Activated effector memory CD4-positive, alpha-beta T cell treated with Interleukin-2 at 50 U/mL for 16 hours (primary cell): ENCODE measurements around the gene PIR.

ENCODE experiments used
- DNase-seq: peaks from one replicate; pipeline ENCODE4 v3.0.0-alpha.2; 2020

The PIR gene

DNA sequence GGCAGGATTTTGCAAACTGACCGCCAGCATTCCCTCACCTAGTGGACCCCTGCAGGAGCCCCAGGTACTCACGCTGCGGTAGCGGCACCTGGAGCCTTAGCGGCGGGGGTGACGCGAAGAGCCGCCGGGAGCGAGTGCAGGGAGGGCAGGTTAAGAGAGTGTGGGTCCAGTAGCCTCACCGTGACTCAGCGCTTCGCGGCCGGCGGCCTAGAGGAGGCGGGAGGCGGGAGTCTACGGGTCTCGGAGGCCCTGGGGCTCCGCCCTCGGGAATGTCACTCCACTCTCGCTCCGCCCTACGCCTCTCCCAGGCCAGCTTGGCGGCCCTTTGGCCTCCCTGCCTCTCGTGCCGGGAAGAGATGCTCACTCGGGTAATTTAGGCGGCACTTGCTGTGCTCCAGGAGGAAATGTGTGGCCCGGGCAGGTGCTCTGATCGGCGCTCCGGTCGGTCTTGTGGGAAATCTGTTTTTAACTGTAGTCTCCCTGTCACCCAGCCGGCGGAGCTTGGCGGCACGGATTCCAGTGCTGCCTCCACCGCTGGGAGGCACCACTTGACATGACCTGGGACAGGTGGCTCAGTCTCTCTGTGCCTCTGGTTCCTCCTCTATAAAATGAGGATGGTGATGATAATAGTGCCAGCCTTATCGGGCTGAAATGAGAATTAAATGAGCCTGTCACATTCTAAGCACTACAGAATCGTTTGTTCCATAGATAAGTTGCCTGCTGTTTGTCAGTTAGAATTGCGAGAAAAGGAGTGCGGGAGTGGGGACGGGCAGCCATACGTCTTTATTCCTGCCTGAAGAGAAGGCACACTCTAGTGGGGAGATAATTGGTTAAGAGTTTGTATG is at the start of gene PIR:
TSS of gene PIR (minus strand) at position 216 of the 845 bp plus-strand sequence. CDS start 2,076 bp downstream, outside the sequence.
- DNase-seq: peak; percentile 9

DNA sequence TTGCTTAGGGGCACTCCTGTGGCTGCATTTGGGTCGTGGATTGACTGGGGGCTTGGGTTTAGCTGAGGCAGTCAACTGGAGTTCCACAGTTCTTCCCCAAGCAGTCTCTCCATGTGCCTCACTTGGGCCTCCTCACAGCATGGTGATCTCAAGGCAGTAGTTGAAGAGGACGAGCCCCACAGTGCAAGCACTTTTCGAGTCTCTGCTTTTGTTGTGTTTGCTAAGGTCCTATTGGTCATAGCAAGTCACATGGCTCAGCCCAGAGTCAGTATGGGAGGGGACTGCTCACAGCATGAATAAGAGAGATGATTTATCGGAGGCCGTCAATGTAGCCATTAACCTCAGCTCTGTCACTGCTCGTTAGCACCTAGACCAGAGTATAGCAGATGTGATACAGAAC is 37.2 kb upstream of the PIR start:
- no peak for DNase-seq

DNA sequence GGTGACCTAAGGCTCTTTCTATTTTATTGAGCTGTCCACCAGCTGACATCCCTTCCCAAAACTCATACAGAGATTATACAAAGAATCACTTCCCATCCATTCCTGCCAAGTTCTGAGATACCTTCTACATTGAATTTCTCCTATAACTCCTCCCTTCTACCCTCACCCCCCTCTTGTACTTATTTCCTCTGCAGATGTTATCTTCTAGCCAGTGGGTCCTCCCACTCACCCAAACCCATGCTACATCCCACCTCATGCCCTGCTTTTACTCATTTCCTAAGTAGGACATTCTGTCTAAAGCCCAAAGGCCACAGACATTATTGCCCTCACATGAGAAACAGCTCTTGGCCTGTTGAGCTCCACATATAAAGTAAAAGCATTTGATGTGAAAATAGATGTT is 36.0 kb upstream of the PIR start:
- DNase-seq: no peak

DNA sequence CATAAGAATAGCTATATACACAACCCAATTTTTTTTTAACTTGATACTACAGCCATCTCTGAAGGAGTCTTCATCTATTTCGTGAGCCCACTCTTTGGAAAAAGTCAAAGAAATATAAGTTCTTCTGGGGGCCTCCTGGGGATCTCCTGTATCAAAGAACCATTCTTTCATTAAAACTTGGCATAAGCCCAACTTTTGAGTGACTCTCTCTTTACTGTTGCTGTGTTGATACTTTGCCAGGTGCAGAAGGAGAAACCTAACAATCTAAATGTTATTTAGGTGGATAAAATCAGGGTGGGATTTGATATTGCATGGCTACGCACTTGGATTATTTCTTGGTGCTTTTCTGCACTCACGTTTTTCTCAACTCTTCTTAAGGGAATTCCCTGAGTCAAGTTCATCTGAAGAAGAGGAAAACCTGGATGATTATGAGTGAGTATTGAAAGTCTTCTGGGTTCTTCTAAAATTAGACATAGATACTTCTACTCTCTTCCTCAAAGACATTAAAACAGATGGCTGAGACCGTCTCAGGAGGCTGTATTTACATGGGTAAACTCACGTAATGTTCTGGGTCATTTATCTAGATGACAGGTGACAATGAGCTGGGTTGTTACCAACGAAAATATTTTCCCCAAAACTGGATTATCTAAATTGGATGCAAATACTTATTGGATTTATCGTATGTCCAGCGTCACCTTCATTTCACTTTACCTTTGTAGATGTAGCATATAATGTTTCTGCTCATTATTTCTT is 32.7 kb upstream of the PIR start:
- DNase-seq: no peak

DNA sequence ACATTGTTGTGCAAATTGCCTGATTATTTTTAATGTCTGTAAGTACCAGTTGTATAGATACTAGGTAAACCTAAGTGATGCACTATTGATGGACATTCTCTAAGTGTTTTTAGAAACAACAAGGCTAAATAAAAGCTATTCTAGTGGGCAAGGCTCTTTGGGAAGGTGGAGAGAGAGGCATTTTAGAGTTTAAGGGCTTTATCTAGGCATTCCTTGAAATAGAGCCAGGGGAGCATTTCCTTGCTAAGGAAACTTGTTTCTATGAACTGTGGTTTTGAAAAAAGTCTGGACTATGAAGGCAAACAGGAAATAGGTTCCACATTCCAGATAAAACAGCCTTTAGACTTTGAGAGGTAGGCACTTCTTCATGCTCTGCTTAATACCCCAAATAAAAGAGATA is 31.3 kb upstream of the PIR start:
- no peak for DNase-seq

DNA sequence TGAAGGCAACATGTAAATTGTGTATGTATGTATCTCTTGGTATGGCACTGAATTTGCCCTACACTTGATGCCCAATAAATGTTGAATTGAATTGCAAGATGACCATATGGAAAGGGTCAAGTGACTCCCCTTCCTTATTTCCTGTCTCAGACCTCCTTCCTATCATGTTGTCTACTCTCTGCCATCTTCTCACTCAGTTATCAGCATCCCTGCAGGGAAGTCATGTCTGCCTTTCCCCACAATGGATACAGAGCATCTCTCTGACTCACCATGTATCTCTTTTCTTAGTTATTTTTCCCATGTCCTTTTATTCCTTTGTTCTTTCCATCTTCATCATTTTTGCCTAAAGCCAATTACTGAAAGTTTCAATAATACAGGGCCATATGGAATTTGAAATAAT is 30.0 kb upstream of the PIR start:
- DNase-seq: no peak

DNA sequence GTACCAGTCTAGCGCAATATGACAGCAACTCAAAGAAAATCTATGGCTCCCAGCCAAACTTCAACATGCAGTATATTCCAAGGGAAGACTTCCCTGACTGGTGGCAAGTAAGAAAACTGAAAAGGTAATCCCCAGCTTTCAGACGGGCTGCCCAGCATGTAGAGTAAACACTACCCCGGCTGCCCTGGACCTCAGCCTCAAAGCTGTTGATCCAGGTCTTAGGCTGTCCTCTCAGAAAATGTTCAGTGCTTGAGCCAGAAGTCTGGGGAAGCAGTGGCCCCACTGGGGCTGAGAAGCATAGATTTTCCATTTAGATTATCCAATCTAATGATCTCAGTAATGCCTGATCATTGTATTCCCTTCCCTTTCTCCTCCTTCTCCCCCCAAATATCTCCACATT is 29.3 kb upstream of the PIR start:
- DNase-seq: no peak

DNA sequence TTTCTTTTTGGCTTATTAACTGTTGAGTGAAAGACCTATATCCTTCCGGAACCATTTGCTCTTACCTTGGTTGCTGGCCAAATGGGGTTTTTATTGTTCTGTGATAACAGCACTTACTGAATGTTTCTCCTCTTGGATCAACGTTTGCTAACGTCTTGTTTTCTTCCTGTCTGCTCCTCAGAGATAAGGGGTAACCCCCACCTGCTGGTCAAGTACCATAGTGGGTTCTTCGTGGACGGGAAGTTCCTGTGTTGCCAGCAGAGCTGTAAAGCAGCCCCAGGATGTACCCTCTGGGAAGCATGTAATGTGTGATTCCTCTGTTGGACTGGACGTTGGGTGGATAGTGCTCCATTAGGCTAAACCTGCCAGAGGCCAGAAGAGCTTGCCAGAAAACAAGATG is 22.8 kb upstream of the PIR start:
- DNase-seq: no peak

DNA sequence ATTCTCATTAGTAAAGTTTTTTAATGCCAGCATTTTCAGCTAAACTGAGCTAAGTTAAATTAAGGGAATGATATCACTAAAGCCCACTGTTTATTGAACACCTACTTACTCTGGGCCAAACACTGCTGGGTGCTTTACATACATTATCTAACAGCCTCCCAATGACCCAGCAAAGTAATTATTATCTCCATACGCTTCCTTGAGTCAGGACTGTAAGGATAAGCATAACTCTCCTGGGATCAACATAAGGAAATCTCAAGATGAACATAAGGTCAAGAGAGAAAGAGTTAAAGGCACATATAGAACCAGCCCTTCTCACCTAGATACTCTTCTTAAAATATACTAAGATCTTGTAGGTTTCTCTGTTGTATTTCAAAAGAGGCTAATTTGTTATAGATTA is 21.1 kb upstream of the PIR start:
- no peak for DNase-seq

DNA sequence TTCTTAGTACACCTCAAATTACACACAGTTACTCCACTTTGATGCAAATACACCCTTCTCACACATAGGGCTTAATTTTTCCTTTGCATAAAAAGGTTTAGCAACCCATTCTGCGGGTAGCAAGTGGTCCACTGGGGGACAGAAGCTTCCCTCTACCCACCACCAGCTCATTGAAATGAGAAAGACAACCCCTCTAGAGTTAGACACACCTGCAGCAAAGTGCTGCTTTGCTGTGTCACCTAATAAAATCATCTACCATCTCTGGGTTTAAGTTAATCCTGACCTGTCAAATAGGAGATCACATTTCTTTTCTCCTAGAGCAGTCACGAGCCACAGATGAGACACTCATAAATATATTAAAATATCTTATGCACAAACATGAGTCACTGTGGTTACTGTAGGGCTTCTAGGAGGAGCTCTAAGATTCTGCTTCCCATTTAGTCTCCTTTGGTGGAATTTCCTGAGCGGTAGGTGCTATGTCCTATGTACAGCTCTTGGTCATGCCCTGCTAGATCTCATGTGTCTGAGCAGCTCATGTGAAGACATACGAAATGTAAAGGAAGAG is 19.4 kb upstream of the PIR start:
- DNase-seq: no peak

DNA sequence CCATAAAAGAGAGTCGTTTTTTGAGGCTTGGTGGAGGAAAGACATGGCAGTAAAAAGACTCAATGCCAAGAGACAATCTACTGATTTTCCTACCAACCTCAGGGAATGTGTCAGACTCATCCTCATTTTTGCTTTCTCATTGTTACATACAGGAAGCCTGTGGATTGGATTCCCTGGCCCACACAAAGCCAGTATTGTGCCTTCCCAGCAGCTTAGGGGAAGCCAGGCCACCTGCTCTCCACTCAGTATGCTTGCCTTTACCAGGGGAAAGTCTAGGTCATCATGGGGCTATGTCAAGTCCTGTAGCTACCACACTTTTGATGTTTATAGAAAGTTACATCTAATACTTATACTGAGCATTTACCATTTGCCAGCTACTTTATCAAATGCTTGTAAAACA is 18.4 kb upstream of the PIR start:
- no peak for DNase-seq

DNA sequence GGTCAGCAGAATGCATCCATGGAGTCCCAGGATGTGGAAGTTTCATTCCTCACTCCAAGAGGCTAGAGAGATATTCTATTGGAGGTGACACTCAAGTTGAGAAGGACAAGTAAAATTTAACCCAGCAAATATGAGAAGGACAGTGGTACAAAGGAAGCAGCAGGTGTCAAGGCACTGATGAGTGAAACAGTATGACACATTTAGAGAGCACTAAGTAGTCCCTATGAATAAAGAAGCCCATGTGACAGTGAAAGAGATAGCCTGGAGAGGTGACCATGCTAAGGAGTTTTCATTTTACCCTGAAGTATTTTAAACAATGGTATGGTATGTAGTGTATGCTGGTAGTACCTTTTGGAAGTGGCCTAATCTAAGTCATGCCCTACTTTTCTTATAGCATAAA is 16.7 kb upstream of the PIR start:
- no peak for DNase-seq

DNA sequence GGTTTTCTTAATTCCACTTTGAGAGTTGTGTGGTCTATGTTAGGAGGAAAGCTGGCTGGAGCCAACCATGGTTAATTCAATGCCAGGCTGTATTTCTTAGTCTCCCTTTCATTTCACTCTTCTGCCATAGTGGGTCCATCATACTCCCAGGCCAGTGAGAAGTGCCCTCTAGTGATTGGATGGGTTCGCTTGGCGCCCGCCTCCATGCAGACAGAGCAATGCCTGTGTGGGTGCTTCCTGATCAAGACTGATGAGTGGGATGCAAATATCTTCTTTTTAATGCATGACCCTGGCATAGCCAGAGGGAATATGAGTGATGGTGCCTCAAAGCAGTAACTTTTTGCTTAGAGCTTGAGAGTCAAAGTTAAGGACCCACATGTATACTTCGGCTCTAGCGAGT is 13.9 kb upstream of the PIR start:
- DNase-seq: no peak

DNA sequence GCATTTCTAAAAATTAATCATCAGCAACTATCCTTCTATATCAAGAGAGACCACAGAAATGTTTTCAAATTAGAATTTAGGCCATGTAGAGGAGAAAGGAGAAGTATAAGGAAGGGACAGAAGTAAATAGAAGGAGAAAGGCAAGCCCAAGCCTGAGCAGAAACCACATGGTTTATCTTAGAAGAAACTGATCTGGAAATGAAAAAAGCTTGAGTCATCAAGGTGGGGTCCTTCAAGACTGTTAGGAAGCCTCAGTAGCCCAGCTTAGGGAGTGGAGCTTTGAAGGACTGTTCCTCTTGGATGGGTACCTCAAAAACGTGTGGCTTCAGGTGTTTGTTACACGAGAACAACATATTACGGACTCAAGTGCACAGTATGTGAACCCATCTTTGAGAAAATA is 12.0 kb upstream of the PIR start:
- no peak for DNase-seq

DNA sequence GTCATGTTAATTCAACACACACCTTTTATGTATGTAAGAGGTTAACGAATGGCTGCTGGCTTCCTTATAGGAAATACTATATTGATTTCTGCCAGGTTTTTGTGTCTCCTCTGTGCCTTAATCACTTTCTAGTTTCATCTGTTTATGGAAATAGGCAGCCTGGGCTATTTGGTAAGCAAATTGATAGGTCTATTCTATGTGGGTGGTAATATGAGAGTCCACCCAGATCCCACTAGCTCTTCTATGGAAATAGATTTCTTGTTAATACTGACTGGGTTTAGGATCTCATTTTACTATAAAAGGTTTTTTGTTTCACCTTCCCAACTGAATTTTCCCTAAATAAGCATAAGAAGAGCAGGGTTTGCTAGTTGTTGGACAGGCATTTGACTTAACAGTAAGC is 11.5 kb upstream of the PIR start:
- no peak for DNase-seq

DNA sequence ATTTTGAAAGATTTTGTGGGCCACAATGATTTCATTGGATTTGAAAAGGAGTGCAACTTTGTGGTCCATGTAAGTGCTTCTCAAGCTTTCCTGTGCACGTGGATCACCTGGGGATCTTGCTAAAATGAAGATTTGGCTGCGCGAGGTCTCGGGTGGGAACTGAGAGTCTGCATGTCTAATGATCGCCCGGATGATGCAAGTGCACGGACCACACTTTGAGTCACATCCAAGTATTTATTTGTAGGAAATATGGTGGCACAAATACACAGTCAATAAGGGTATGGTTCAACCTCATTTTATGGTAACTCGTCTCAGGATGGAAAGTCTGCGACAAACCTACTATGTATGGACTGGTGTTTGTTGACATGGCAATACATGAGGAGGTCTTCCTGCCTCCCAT is 8.4 kb upstream of the PIR start:
- no peak for DNase-seq

DNA sequence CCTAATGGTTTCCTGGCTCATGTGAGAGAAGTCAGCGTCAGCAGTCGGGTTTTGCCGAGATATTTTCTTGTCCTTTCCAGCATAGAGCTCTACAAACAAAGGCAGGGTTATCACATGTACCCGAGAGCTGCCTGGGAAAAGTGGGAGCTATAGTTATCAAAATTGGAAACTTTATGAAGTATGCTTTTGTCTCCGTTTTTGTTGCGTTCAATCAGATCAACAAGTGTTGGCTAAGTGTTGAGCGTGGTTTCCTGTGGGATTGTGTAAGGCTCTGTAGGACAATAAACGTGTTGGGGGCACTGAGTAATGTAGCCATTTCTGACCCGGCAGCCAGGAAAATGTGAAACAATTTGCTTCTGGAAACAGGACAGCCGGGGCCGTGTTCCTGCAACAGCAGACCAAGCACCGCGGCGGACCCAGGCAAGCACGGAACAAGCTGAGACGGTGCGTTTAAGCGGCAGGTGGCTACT is 7.4 kb upstream of the PIR start, which contains the start of gene BMX:
TSS of gene BMX (plus strand) at position 311 of the 470 bp plus-strand sequence. CDS start 7,547 bp downstream, outside the sequence.
- no peak for DNase-seq

DNA sequence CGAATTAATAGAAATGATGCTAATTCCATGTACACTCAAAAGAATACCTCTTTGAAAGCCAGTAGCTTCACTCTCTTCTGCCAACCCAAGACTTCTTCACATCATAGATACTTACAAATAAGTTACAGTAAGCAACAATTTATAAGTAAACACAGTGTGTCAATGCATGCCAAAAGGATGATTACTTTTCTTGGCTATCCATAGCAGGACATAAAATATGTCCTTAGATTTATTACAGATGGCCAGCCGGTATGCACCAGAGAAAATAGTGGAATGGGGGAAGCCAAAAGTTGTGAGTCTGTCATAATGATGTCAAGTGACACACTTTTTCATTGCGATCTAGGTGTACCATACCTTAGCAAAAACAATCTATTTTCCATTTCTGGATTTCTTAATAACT is 6.8 kb upstream of the PIR start:
- no peak for DNase-seq

DNA sequence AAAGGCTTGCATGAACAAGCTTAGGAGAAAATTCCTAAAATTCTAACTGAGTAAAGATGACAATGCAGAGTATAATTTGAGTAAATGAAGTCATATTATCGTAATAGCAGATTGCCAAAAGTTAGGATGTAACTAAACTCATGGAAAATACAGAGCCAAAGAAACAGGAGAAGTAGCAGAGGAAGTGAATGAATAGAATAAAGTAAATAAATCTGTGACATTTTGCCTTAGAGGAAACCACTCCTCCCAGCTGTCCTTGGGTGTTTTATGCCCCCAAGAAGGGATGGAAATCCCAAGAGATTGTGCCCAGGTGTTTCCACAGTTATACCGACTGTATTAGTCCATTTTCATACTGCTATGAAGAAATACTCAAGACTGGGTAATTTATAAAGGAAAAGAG is 5.6 kb upstream of the PIR start:
- DNase-seq: no peak

DNA sequence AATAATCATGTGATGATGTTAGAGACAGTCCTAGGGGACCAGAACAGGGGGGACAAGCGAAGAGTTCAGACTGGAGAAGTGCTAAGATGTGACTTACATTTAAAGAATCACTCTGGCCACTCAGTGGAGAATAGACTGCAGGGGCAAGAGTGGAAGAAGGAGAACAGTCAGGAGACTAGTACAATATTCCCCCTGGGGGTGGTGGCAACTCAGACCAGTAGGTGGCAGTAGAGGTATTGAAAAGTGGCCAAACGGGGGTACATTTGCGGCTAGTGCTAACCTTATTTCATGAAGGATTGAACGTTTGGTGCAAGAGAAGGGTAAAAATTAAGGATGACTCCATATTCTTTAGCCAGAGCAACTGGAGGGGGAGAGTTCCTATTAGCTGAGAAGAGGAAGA is 4.7 kb upstream of the PIR start:
- DNase-seq: peak; percentile 1

DNA sequence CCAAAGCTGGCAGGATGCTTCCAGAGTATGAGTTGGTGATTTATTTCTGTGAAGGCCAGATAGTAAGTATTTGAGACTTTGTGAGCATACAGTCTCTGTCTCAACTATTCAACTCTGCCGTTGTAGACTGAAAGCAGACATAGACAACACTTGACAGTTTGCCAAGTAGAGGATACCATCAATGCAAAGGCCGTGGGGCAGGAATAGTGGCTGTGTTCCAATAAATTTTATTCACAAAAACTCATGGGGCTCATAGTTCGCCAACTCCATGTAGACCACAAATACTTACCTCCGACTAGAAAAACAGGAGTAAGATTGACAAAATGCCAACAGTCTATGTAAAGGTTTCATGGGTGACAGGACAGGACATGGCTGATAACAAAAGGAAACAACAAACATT is 3.7 kb upstream of the PIR start:
- no peak for DNase-seq

DNA sequence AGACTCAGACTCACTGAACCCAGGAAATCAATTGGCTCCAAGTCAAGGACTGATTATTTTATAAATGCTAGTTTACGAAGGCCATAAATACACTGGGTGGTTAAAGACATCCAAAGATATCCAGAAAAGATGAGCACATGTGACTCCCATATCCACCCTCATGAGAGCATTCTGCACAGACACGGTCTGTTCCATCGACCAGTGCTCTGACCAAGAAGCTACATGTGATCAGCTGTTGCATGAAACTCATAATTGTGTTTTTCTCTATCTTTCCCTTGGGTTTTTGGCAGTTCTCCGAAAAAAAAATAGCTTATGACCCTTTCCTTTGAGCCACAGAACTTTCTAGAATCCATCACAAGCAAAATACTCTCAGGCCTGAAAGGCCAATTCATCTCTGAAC is 2.7 kb upstream of the PIR start:
- no peak for DNase-seq

DNA sequence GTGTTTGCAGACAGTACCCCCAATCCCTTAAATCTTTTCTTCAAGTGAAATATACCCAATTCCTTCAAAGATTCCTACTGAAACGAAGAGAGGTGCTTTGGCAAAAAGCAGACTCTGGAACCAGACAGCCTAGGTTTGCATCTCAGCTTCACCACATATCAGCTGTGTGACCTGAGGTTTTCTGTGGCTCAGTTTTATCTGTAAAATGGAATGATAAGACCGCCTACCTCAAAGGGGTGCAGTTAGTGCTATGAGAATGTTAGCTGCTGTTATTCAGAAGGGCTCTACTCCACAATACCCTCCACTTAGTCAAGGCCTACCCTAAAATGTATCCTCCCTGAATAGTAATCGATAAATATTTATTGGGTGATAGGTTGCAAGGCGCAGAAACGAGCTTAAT is 664 bp downstream of the PIR start:
- DNase-seq: no peak

DNA sequence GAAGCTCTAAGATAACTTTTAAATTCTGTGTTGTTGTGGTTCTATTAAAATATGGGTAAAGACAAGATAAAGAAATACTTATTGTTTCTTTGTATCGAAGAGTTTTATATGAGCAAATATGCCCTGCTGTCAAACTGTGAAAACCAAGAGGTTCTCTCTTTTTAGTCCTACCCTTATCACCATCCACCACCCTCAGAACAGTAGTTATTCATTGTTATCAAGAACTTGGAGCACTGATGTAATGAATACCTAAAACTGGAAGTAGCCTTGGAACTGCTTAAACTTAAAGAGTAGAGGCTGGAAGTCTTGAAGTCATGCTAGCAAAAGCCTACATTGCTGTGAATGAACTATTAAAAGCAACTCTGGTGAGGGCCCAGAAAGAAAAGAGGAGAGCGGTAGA is 9.2 kb downstream of the PIR start:
- DNase-seq: no peak
